HG02943 (cell line): ENCODE data around the gene KLK4.
A peak's percentile ranks its signal among the peaks of the same experiment; 100 is the strongest.
"Not testable (repeated sequence)": the region's sequence is repeated elsewhere in the genome, so short reads cannot be mapped to it uniquely, and the experiment has no call there.

Source experiments
- ATAC-seq: cut with Tn5 transposase; IDR thresholded peaks from one replicate; pipeline ENCODE4 v1.9.1; 2021; ENCODE audit warnings: mild to moderate bottlenecking, low read depth, moderate library complexity; ENCODE audit not compliant: unreplicated experiment

KLK4 gene

GRCh38 chr19:50921426-50922316, 10.5 kb upstream of the KLK4 start:
- no peak for ATAC-seq

GRCh38 chr19:50916069-50916468, 4.9 kb upstream of the KLK4 start:
- no peak for ATAC-seq

GRCh38 chr19:50912727-50913716, 1.8 kb upstream of the KLK4 start:
- ATAC-seq: no peak

GRCh38 chr19:50912102-50912599, 956 bp upstream of the KLK4 start:
- ATAC-seq: no peak

- no peak for ATAC-seq
Observed at GRCh38 chr19:50910722-50911121, 473 bp downstream of the KLK4 start.

- ATAC-seq: no peak
Observed at GRCh38 chr19:50909240-50910070, 1.7 kb downstream of the KLK4 start.

GRCh38 chr19:50908336-50908735, 2.9 kb downstream of the KLK4 start:
- ATAC-seq: no peak

GRCh38 chr19:50906217-50906616, 5.0 kb downstream of the KLK4 start:
- no peak for ATAC-seq

GRCh38 chr19:50902640-50903039, 8.6 kb downstream of the KLK4 start:
- ATAC-seq: no peak

- no peak for ATAC-seq
Observed at GRCh38 chr19:50899569-50899968, 11.6 kb downstream of the KLK4 start.

- ATAC-seq: no peak
Observed at GRCh38 chr19:50898018-50898417, 13.2 kb downstream of the KLK4 start.

- ATAC-seq: peak; percentile 22
Observed at GRCh38 chr19:50897612-50898011, 13.6 kb downstream of the KLK4 start.

- peak; percentile 26 for ATAC-seq
Observed at GRCh38 chr19:50897191-50897607, 14.0 kb downstream of the KLK4 start.

GRCh38 chr19:50896591-50897190, 14.5 kb downstream of the KLK4 start:
- ATAC-seq: peak; percentile 73

GRCh38 chr19:50896089-50896590, 15.1 kb downstream of the KLK4 start:
- not testable (repeated sequence) for ATAC-seq

GRCh38 chr19:50894478-50895356, 16.5 kb downstream of the KLK4 start:
- ATAC-seq: no peak

- no peak for ATAC-seq
Observed at GRCh38 chr19:50893047-50893736, 18.0 kb downstream of the KLK4 start.

- no peak for ATAC-seq
Observed at GRCh38 chr19:50891253-50891625, 20.0 kb downstream of the KLK4 start.
